ENCODE results near the gene SDR42E2.
A peak's percentile ranks its signal among the peaks of the same experiment; 100 is the strongest.
"Not testable (repeated sequence)": the region's sequence is repeated elsewhere in the genome, so short reads cannot be mapped to it uniquely, and the experiment has no call there.

Gene SDR42E2

GRCh38 chr16:22162656-22163009 lies 327 bp downstream of the SDR42E2 start:
- no peak for DNase-seq (ENCODE audit: low spot score)

- no peak for DNase-seq (ENCODE audit: low spot score)
Measured at GRCh38 chr16:22163806-22164205, 1.5 kb downstream of the SDR42E2 start.

GRCh38 chr16:22164482-22164881 lies 2.2 kb downstream of the SDR42E2 start:
- DNase-seq (ENCODE audit: low spot score), result no peak

GRCh38 chr16:22165508-22166285 lies 3.4 kb downstream of the SDR42E2 start:
- DNase-seq (ENCODE audit: low spot score), result no peak

- no peak for DNase-seq (ENCODE audit: low spot score)
Measured at GRCh38 chr16:22171953-22172352, 9.6 kb downstream of the SDR42E2 start.

- DNase-seq (ENCODE audit: low spot score), result not testable (repeated sequence)
Measured at GRCh38 chr16:22172642-22173041, 10.3 kb downstream of the SDR42E2 start.

- DNase-seq (ENCODE audit: low spot score), result no peak
Measured at GRCh38 chr16:22174642-22175041, 12.3 kb downstream of the SDR42E2 start.

- DNase-seq (ENCODE audit: low spot score), result no peak
Measured at GRCh38 chr16:22177968-22178930, 15.9 kb downstream of the SDR42E2 start.

GRCh38 chr16:22181426-22181825 lies 19.1 kb downstream of the SDR42E2 start:
- no peak for DNase-seq (ENCODE audit: low spot score)

GRCh38 chr16:22181843-22182242 lies 19.5 kb downstream of the SDR42E2 start:
- no peak for DNase-seq (ENCODE audit: low spot score)

- DNase-seq (ENCODE audit: low spot score), result no peak
Measured at GRCh38 chr16:22183335-22183734, 21.0 kb downstream of the SDR42E2 start.

GRCh38 chr16:22183901-22184614 lies 21.8 kb downstream of the SDR42E2 start:
- peak; percentile 73 for DNase-seq (ENCODE audit: low spot score)

GRCh38 chr16:22184615-22184968 lies 22.3 kb downstream of the SDR42E2 start:
- DNase-seq (ENCODE audit: low spot score), result no peak

- DNase-seq (ENCODE audit: low spot score), result no peak
Measured at GRCh38 chr16:22186517-22186916, 24.2 kb downstream of the SDR42E2 start.

GRCh38 chr16:22188267-22188594 lies 25.9 kb downstream of the SDR42E2 start:
- no peak for DNase-seq (ENCODE audit: low spot score)

GRCh38 chr16:22188595-22189442 lies 26.5 kb downstream of the SDR42E2 start:
- peak; percentile 62 for DNase-seq (ENCODE audit: low spot score)

- no peak for DNase-seq (ENCODE audit: low spot score)
Measured at GRCh38 chr16:22189473-22190080, 27.3 kb downstream of the SDR42E2 start.

- DNase-seq (ENCODE audit: low spot score), result peak; percentile 94
Measured at GRCh38 chr16:22190081-22190775, 27.9 kb downstream of the SDR42E2 start.

GRCh38 chr16:22190776-22191531 lies 28.6 kb downstream of the SDR42E2 start:
- peak; percentile 90 for DNase-seq (ENCODE audit: low spot score)
